NCI-H1105 treated with DMSO at 0.1 percent for 48 hours (cell line): Measurements from ENCODE around the gene ZFAND2A.

Experiments used
- DNase-seq: peaks from one replicate; lab custom pipeline; 2025; lab: John Stamatoyannopoulos, UW

ZFAND2A gene

GRCh38 chr7:1106793-1107421 lies 53.1 kb downstream of the ZFAND2A start:
- no peak for DNase-seq

- no peak for DNase-seq
These were observed 53.8 kb downstream of the ZFAND2A start for GRCh38 chr7:1106063-1106792.

GRCh38 chr7:1105189-1105588 lies 54.8 kb downstream of the ZFAND2A start:
- DNase-seq: no peak

- no peak for DNase-seq
These were observed 55.3 kb downstream of the ZFAND2A start for GRCh38 chr7:1104516-1105179.

GRCh38 chr7:1103789-1104515 lies 56.0 kb downstream of the ZFAND2A start:
- no peak for DNase-seq

GRCh38 chr7:1103009-1103788 lies 56.8 kb downstream of the ZFAND2A start:
- DNase-seq: no peak
